GM23338 (cell line): ENCODE measurements around the gene C1orf52. TPM values are rescaled to one million over a fixed set of nuclear protein-coding genes. Genes with fewer than 3 reads are reported as not detected.

ENCODE experiments used
- ATAC-seq: fragments of 200-7000 bp; cut with Tn5 transposase; 3 replicates; pipeline ENCODE4 v1.9.1; 2020
- DNase-seq: peaks from one replicate; pipeline ENCODE4 v3.0.0-alpha.2; 2015; ENCODE audit warnings: low spot score
- H2AFZ ChIP-seq: fragments of 200-600 bp; sonication (generic); 2 replicates; pipeline ENCODE4 v1.8.0; 2016; ENCODE audit warnings: antibody characterized with exemption, mild to moderate bottlenecking, moderate library complexity
- H3F3A ChIP-seq: fragments of 200-600 bp; sonication (generic); replicated peaks from 2 replicates; pipeline ENCODE4 v1.8.0; 2017; ENCODE audit warnings: antibody characterized with exemption, mixed run types, low read depth
- H3K27ac ChIP-seq: fragments of 200-600 bp; sonication (generic); 2 replicates; pipeline ENCODE4 v1.6.1; 2016; ENCODE audit warnings: low read depth
- H3K27me3 ChIP-seq: fragments of 200-600 bp; sonication (generic); 2 replicates; pipeline ENCODE4 v1.8.0; 2016; ENCODE audit warnings: mild to moderate bottlenecking, mixed run types, moderate library complexity; ENCODE audit not compliant: insufficient read depth
- H3K36me3 ChIP-seq: fragments of 200-600 bp; sonication (generic); 2 replicates; pipeline ENCODE4 v1.8.0; 2016; ENCODE audit warnings: mild to moderate bottlenecking; ENCODE audit not compliant: insufficient read depth
- H3K4me1 ChIP-seq: fragments of 200-600 bp; sonication (generic); 2 replicates; pipeline ENCODE4 v1.8.0; 2016; ENCODE audit warnings: mild to moderate bottlenecking, moderate library complexity; ENCODE audit not compliant: insufficient read depth
- H3K4me2 ChIP-seq: fragments of 200-600 bp; sonication (generic); 2 replicates; pipeline ENCODE4 v1.7.1; 2017; ENCODE audit warnings: mixed run types
- H3K4me3 ChIP-seq: fragments of 200-600 bp; sonication (generic); 2 replicates; pipeline ENCODE4 v1.6.1; 2016; ENCODE audit warnings: mixed run types
- H3K79me2 ChIP-seq: fragments of 200-600 bp; sonication (generic); replicated peaks from 2 replicates; pipeline ENCODE4 v1.8.0; 2017; ENCODE audit warnings: mild to moderate bottlenecking; ENCODE audit not compliant: insufficient read depth
- H3K9me2 ChIP-seq: fragments of 200-600 bp; sonication (generic); 2 replicates; pipeline ENCODE4 v1.8.0; 2017; ENCODE audit not compliant: insufficient read depth
- H4K20me1 ChIP-seq: fragments of 200-600 bp; sonication (generic); replicated peaks from 2 replicates; pipeline ENCODE4 v1.8.0; 2017; ENCODE audit warnings: mild to moderate bottlenecking; ENCODE audit not compliant: insufficient read depth
- H3K27ac Mint-ChIP-seq: 2 replicates; pipeline ENCODE4 v1.8.0; 2020; ENCODE audit warnings: inconsistent platforms, mild to moderate bottlenecking, moderate library complexity, mixed read lengths
- H3K27me3 Mint-ChIP-seq: 3 replicates; pipeline ENCODE4 v1.8.0; 2022; ENCODE audit warnings: low read depth, mild to moderate bottlenecking, moderate library complexity, mixed read lengths, inconsistent platforms; ENCODE audit not compliant: insufficient read depth, poor library complexity
- H3K36me3 Mint-ChIP-seq: 3 replicates; pipeline ENCODE4 v1.8.0; 2021; ENCODE audit warnings: low read depth, mild to moderate bottlenecking, inconsistent platforms, moderate library complexity, mixed read lengths
- H3K4me1 Mint-ChIP-seq: 3 replicates; pipeline ENCODE4 v1.8.0; 2020; ENCODE audit warnings: mild to moderate bottlenecking, inconsistent platforms, mixed read lengths
- H3K4me3 Mint-ChIP-seq: 3 replicates; pipeline ENCODE4 v1.8.0; 2021; ENCODE audit warnings: moderate library complexity, mild to moderate bottlenecking, inconsistent platforms, mixed read lengths
- H3K9me3 Mint-ChIP-seq: 3 replicates; pipeline ENCODE4 v1.8.0; 2020; ENCODE audit warnings: moderate library complexity, mild to moderate bottlenecking, inconsistent platforms, mixed read lengths
- CREB1 ChIP-seq: fragments of 250-450 bp; sonication (Bioruptor Pico); IDR thresholded peaks from 2 replicates; pipeline ENCODE4 v1.5.0; 2020; ENCODE audit warnings: low read depth, mild to moderate bottlenecking, moderate library complexity
- EZH2 ChIP-seq: fragments of 200-600 bp; sonication (generic); IDR thresholded peaks from one replicate; pipeline ENCODE4 v1.8.0; 2017; ENCODE audit warnings: antibody characterized with exemption, mild to moderate bottlenecking, low read depth; ENCODE audit not compliant: unreplicated experiment
- STAT1 ChIP-seq: IDR thresholded peaks from one replicate; pipeline ENCODE4 v1.6.1; 2016; ENCODE audit warnings: antibody characterized with exemption; ENCODE audit not compliant: unreplicated experiment
- ZNF114 ChIP-seq: fragments of 250-450 bp; sonication (Bioruptor Pico); IDR thresholded peaks from 2 replicates; pipeline ENCODE4 v1.5.0; 2020; ENCODE audit warnings: mild to moderate bottlenecking, moderate library complexity
- ZNF331 ChIP-seq: fragments of 250-450 bp; sonication (Bioruptor Pico); IDR thresholded peaks from 2 replicates; pipeline ENCODE4 v1.5.0; 2020; ENCODE audit warnings: low read depth, mild to moderate bottlenecking, moderate library complexity
- polyA plus RNA-seq: library from polyadenylated mRNA; unstranded; fragments of >200 nt; fragmentation: Nextera tagmentation; extraction: Ambion mirVana; gene quantifications from 2 replicates; pipeline ENCODE4 v1.2.1, GENCODE V29; 2016
- total RNA-seq: library from RNA; depleted of rRNA; stranded (reverse); fragments of >200 nt; shearing (Covaris generic); gene quantifications from 2 replicates; pipeline ENCODE4 v1.2.3, GENCODE V29; 2014
- TF ChIP-seq, protein P1 (sequence below): fragments of 250-450 bp; sonication (Bioruptor Pico); IDR thresholded peaks from 2 replicates; pipeline ENCODE4 v1.5.0; 2020; ENCODE audit warnings: mild to moderate bottlenecking, moderate library complexity

C1orf52 gene
- total and polyA plus RNA-seq, 2 experiments from 2014 or later, result 35.6 to 102 TPM

DNA sequence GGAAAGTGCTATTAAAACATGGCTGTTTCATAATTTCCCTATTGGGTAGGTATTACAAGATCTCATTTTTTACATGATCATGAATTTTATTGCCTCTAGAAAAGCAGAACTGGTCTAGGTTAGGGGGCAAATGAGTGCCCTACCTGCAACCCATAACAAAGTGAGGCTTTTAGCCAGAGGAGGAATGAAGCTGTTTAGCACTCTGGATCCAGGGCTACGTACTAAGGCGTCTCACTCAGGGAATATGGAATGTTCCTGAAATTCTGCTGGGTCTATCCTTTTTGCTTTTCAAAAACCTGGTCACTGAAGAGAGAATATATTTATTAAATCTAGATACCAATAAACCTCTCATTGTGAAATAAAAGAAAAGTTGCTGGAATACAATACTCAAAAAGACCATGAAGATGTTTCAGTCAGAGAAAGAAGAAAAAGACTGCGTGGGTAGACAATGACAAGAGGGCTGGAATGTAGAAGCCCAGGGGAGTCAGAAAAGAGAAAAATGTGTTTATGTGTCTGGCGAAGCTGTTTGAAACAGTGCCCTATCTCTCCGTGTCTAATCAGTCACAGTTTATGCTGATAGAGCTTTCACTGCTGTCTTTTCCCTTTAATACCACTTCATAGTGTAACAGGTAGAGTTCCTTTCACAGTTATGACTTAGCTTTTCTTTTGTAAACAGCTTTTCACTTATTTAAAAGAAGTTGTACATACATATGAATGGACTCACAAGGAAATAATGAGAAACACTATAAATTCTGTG lies 33.7 kb downstream of the C1orf52 start (continued):
- TF ChIP-seq ZNF114 (no peak), STAT1 (no peak), EZH2 (no peak), ZNF331 (CRISPR knock-in tag) (no peak), CREB1 (CRISPR knock-in tag) (no peak)
- TF ChIP-seq, protein P1, sequence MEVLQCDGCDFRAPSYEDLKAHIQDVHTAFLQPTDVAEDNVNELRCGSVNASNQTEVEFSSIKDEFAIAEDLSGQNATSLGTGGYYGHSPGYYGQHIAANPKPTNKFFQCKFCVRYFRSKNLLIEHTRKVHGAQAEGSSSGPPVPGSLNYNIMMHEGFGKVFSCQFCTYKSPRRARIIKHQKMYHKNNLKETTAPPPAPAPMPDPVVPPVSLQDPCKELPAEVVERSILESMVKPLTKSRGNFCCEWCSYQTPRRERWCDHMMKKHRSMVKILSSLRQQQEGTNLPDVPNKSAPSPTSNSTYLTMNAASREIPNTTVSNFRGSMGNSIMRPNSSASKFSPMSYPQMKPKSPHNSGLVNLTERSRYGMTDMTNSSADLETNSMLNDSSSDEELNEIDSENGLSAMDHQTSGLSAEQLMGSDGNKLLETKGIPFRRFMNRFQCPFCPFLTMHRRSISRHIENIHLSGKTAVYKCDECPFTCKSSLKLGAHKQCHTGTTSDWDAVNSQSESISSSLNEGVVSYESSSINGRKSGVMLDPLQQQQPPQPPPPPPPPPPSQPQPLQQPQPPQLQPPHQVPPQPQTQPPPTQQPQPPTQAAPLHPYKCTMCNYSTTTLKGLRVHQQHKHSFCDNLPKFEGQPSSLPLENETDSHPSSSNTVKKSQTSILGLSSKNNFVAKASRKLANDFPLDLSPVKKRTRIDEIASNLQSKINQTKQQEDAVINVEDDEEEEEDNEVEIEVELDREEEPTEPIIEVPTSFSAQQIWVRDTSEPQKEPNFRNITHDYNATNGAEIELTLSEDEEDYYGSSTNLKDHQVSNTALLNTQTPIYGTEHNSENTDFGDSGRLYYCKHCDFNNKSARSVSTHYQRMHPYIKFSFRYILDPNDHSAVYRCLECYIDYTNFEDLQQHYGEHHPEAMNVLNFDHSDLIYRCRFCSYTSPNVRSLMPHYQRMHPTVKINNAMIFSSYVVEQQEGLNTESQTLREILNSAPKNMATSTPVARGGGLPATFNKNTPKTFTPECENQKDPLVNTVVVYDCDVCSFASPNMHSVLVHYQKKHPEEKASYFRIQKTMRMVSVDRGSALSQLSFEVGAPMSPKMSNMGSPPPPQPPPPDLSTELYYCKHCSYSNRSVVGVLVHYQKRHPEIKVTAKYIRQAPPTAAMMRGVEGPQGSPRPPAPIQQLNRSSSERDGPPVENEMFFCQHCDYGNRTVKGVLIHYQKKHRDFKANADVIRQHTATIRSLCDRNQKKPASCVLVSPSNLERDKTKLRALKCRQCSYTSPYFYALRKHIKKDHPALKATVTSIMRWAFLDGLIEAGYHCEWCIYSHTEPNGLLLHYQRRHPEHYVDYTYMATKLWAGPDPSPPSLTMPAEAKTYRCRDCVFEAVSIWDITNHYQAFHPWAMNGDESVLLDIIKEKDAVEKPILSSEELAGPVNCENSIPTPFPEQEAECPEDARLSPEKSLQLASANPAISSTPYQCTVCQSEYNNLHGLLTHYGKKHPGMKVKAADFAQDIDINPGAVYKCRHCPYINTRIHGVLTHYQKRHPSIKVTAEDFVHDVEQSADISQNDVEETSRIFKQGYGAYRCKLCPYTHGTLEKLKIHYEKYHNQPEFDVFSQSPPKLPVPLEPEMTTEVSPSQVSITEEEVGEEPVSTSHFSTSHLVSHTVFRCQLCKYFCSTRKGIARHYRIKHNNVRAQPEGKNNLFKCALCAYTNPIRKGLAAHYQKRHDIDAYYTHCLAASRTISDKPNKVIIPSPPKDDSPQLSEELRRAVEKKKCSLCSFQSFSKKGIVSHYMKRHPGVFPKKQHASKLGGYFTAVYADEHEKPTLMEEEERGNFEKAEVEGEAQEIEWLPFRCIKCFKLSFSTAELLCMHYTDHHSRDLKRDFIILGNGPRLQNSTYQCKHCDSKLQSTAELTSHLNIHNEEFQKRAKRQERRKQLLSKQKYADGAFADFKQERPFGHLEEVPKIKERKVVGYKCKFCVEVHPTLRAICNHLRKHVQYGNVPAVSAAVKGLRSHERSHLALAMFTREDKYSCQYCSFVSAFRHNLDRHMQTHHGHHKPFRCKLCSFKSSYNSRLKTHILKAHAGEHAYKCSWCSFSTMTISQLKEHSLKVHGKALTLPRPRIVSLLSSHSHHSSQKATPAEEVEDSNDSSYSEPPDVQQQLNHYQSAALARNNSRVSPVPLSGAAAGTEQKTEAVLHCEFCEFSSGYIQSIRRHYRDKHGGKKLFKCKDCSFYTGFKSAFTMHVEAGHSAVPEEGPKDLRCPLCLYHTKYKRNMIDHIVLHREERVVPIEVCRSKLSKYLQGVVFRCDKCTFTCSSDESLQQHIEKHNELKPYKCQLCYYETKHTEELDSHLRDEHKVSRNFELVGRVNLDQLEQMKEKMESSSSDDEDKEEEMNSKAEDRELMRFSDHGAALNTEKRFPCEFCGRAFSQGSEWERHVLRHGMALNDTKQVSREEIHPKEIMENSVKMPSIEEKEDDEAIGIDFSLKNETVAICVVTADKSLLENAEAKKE, result no peak

DNA sequence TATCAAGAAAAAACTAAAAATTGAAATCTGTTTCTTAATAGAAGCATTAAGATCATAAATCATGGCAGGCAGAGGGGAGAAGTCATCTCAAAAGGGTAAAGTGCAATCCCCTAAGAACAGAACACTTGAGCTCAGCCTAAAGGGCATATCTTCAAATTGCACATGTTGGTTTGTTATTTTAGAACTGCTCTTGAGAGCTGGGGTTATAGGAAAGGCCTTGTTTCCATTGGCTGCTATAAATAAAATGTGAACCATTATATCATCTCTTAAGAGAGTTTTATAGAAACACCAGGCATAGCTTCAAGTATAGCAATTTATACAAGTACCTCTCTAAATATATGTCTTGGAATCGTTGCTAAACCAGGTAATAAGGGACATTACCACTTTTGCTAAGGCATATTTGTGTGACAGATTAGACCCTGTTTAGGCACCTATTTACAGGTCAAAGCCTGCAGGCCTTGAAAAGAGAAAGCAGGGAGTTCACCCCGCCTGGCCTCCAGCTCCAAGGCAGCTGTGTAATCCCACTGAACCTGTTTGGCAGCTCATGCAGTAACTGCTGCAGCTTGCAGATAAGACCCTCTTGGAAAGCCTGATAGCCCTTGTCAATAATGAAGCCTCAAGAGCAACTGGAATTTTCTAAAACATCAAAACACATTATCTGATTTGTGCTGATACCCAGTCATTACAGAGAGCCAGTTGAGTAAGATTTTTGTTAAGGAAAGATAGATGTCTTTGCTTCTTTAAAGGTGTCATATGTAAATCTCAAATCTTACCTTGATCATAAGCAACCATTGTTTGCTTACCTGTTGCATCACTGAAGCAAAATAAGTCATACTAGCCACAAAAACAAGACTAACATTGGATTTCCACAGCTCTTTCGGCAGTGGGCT lies 34.5 kb downstream of the C1orf52 start:
- H3K27ac ChIP-seq, result no peak overlapping the region; the same call in 1 of the 2 replicates
- no peaks in the 10 kb centered on the region for H3K9me2 ChIP-seq
- no peaks in the 10 kb centered on the region for H3K27me3 ChIP-seq
- H3K4me1 Mint-ChIP-seq, result peaks cover 34% of the 10 kb centered on the region
- peaks cover 31% of the 10 kb centered on the region for H3K4me1 ChIP-seq
- no peaks in the 10 kb centered on the region for H3K36me3 Mint-ChIP-seq
- DNase-seq, result peak; percentile 90
- peak overlapping the region; percentile 82 for H3K27ac Mint-ChIP-seq
- no peaks in the 10 kb centered on the region for H3K9me3 Mint-ChIP-seq
- H4K20me1 ChIP-seq, result no peaks in the 10 kb centered on the region
- H2AFZ ChIP-seq, result 0 out of 2 replicates have a peak overlapping the region, but pooled peaks have one; percentile 3
- ATAC-seq, result peak; percentile 98
- H3K4me2 ChIP-seq, result peak overlapping the region; percentile 41
- no peaks in the 10 kb centered on the region for H3K79me2 ChIP-seq
- H3K4me3 ChIP-seq, result no peak overlapping the region
- peak overlapping the region; percentile 5; the same call in 1 of the 3 replicates for H3K4me3 Mint-ChIP-seq
- peaks cover 3% of the 10 kb centered on the region for H3K27me3 Mint-ChIP-seq
- no peaks in the 10 kb centered on the region for H3K36me3 ChIP-seq
- no peaks in the 10 kb centered on the region for H3F3A ChIP-seq
- TF ChIP-seq, protein P1, result peak; percentile 41; the same call in 1 of the 2 replicates
- TF ChIP-seq CREB1 (CRISPR knock-in tag), result no peak
